ENCODE measurements around the gene RBBP5. TPM values are rescaled to one million over a fixed set of nuclear protein-coding genes. Genes with fewer than 3 reads are reported as not detected.
"Not testable (repeated sequence)": the region's sequence is repeated elsewhere in the genome, so short reads cannot be mapped to it uniquely, and the experiment has no call there.

The RBBP5 gene
- total RNA-seq, 4 donors from 2014 or later = 7.0 to 36.7 (median 12.2) TPM

GRCh38 chr1:205168291-205168690 lies 46.5 kb upstream of the RBBP5 start:
- Histone ChIP-seq H3K27me3 (no peaks in the 10 kb centered on the region), H3K36me3 (peaks cover 0 to 85% (median 3%) of the 10 kb centered on the region in 3 donors), H3K4me3 (no peak overlapping the region), H3K9me3 (no peaks in the 10 kb centered on the region), H3K27ac (no peak overlapping the region), H3K4me1 (peaks cover 0 to 8% (median 0%) of the 10 kb centered on the region in 3 donors)
- 53 to 70% methylated on average over 1 of the region's 1 CpG for WGBS, 2 donors
- intact Hi-C loops (cut with DNase I) = no loop called here
- DNase-seq = no peak
- TF ChIP-seq POLR2A (IDR thresholded peaks at IDR 0.05) (no peak), CTCF (IDR thresholded peaks at IDR 0.05) (no peak)

GRCh38 chr1:205162301-205162700 lies 40.5 kb upstream of the RBBP5 start:
- Histone ChIP-seq H3K27me3 (no peaks in the 10 kb centered on the region), H3K36me3 (peaks cover 14 to 97% (median 33%) of the 10 kb centered on the region in 3 donors), H3K9me3 (no peaks in the 10 kb centered on the region), H3K27ac (no peak overlapping the region), H3K4me3 (no peak overlapping the region), H3K4me1 (no peaks in the 10 kb centered on the region)
- TF ChIP-seq POLR2A (IDR thresholded peaks at IDR 0.05) (no peak), CTCF (IDR thresholded peaks at IDR 0.05) (no peak)
- intact Hi-C loops (cut with DNase I) = no loop called here
- DNase-seq = no peak
- WGBS, 2 donors = 89 to 92% methylated on average over 1 of the region's 1 CpG

GRCh38 chr1:205161076-205161475 lies 39.3 kb upstream of the RBBP5 start:
- Histone ChIP-seq H3K36me3 (peaks cover 26 to 97% (median 40%) of the 10 kb centered on the region in 3 donors), H3K9me3 (peaks cover 0 to 9% (median 3%) of the 10 kb centered on the region in 3 donors), H3K4me3 (no peak overlapping the region), H3K27me3 (no peaks in the 10 kb centered on the region), H3K4me1 (no peaks in the 10 kb centered on the region), H3K27ac (no peak overlapping the region)
- DNase-seq = no peak
- WGBS, 2 donors = 99% methylated on average over 6 of the region's 6 CpGs
- intact Hi-C loops (cut with DNase I) = no loop called here
- TF ChIP-seq POLR2A (IDR thresholded peaks at IDR 0.05) = no peak
- no peak for TF ChIP-seq CTCF (IDR thresholded peaks at IDR 0.05)

GRCh38 chr1:205158048-205158616 lies 36.4 kb upstream of the RBBP5 start:
- Histone ChIP-seq H3K27ac (no peak overlapping the region), H3K36me3 (peaks cover 29 to 100% (median 43%) of the 10 kb centered on the region in 3 donors), H3K9me3 (peaks cover 0 to 14% (median 7%) of the 10 kb centered on the region in 3 donors), H3K27me3 (no peaks in the 10 kb centered on the region), H3K4me1 (no peaks in the 10 kb centered on the region), H3K4me3 (no peak overlapping the region)
- no peak for DNase-seq
- WGBS, 2 donors = 92% methylated on average over 2 of the region's 2 CpGs
- no peak for TF ChIP-seq CTCF (IDR thresholded peaks at IDR 0.05)
- no peak for TF ChIP-seq POLR2A (IDR thresholded peaks at IDR 0.05)
- intact Hi-C loops (cut with DNase I) = no loop called here

- H3K27ac ChIP-seq; DNase-seq; H3K4me3 ChIP-seq; intact Hi-C loops (cut with DNase I); H3K27me3 ChIP-seq; H3K4me1 ChIP-seq: not testable (repeated sequence)
- H3K9me3 ChIP-seq = peaks cover 0 to 14% (median 7%) of the 10 kb centered on the region in 3 donors
- 58 to 67% methylated on average over 2 to 3 of the region's 3 CpGs for WGBS, 2 donors
- H3K36me3 ChIP-seq = peaks cover 29 to 97% (median 29%) of the 10 kb centered on the region in 3 donors
Observed at GRCh38 chr1:205155665-205156377, 34.0 kb upstream of the RBBP5 start.
